Choroid plexus epithelial cell (primary cell): ENCODE data around the gene RFC5.
"Not testable (repeated sequence)": the region's sequence is repeated elsewhere in the genome, so short reads cannot be mapped to it uniquely, and the experiment has no call there.

ENCODE experiments used
- DNase-seq: peaks from one replicate; pipeline ENCODE4 v3.0.0-alpha.2; 2010; ENCODE audit warnings: low read depth
- H3K4me3 ChIP-seq: 2 replicates; pipeline ENCODE4 v1.5.1; 2011; ENCODE audit warnings: low read depth, mild to moderate bottlenecking, control low read depth, low read length, moderate library complexity
- TF ChIP-seq, protein P1 (sequence below): conservative IDR thresholded peaks from 2 replicates; pipeline ENCODE4 v1.5.1; 2011; ENCODE audit warnings: low read depth, mild to moderate bottlenecking, control low read depth, inconsistent platforms, low read length, moderate library complexity

The RFC5 gene

DNA sequence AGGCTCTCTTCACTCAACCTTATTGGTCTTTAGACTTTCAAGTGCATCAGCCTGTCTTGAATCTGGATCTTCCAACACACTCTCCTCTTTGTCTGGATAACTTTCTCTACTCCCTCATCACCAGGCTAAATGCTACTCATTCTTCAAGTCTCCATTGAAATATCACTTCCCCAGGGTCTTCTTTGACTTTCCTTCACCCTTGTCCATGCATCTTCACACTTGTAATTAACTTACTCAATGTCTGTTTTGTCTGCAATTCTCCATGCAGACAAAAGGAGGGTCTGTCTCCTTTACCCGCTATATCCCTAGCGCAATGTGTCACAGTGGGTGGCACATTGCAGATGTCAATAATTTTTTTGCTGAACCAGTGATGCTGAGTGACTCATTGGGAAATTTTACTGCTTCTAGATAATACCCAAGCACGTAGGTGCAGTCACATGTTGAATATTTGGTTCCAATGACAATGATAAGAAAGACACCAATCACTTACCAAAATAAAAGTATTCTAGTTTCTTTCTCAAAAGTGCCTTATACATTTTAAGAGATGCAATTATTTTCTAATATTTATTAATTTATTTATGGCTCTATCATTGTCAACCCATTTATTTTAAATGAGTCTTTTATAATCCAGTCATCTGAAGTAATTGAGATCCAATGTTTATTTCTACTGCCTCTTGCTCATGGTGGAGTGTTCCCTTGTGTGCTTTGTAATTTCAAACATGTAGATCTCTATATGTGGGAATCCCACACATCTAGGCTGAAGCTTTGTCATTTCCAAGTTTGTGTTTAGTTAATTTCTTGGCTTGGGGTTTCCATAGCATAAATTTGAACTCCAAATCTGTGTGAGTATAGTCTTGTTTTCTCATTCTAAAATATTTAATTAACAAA is 21.7 kb upstream of the RFC5 start:
- no peak for DNase-seq
- no peak overlapping the region for H3K4me3 ChIP-seq
- TF ChIP-seq, protein P1, sequence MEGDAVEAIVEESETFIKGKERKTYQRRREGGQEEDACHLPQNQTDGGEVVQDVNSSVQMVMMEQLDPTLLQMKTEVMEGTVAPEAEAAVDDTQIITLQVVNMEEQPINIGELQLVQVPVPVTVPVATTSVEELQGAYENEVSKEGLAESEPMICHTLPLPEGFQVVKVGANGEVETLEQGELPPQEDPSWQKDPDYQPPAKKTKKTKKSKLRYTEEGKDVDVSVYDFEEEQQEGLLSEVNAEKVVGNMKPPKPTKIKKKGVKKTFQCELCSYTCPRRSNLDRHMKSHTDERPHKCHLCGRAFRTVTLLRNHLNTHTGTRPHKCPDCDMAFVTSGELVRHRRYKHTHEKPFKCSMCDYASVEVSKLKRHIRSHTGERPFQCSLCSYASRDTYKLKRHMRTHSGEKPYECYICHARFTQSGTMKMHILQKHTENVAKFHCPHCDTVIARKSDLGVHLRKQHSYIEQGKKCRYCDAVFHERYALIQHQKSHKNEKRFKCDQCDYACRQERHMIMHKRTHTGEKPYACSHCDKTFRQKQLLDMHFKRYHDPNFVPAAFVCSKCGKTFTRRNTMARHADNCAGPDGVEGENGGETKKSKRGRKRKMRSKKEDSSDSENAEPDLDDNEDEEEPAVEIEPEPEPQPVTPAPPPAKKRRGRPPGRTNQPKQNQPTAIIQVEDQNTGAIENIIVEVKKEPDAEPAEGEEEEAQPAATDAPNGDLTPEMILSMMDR = no peak

DNA sequence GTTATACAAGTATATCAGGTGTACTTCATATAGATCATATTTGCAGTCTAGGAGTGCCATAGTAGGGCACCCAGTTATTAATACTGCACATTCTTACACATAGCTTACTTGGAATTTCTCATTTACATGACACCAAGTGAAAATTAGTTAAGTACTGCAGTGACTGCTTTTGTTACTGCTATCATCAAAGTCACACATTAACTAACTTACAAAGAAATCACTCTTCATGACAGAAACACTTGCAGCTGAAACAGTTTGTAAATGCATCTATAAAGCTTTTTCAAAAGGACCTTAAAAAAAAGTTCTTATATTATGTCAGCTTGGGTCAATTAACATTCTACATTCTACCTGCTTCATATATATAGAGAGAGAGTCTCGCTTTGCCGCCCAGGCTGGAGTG is 17.8 kb upstream of the RFC5 start:
- H3K4me3 ChIP-seq = no peak overlapping the region
- TF ChIP-seq, protein P1 = no peak
- no peak for DNase-seq

DNA sequence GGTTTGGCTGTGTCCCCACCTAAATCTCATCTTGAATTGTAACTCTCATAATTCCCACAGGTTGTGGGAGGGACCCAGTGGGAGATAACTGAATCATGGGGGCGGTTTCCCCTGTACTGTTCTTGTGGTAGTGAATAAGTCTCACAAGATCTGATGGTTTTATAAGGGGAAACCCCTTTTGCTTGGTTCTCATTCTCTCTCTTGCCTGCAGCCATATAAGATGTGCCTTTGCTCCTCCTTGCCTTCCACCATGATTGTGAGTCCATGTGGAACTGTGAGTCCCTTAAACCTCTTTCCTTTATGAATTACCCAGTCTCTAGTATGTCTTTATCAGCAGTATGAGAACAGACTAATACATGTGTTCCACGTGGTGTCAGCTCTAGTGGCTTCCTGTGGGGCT is 16.7 kb upstream of the RFC5 start:
- DNase-seq = not testable (repeated sequence)

DNA sequence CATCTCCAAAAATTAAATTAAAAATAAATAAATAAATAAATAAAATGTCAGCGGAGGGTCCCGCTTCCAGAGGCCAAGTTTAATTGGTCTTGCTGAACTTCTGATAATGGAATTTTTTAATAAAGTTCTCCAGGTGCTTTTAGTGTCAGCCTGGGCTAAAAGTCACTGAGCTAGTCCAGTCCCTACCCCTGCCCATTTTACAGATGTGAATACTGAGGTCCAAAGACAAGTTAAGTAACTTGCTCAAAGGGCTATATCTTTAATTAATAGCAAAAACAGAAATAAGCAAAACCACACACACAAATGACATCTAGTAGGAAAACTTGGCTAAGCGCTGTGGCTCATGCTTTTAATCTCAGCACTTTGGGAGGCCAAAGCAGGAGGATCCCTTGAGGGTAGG is 5.6 kb upstream of the RFC5 start:
- H3K4me3 ChIP-seq = no peak overlapping the region
- DNase-seq = no peak
- TF ChIP-seq, protein P1 = no peak

More for the DNA sequence above, 16.7 kb upstream of the RFC5 start:
- not testable (repeated sequence) for H3K4me3 ChIP-seq

DNA sequence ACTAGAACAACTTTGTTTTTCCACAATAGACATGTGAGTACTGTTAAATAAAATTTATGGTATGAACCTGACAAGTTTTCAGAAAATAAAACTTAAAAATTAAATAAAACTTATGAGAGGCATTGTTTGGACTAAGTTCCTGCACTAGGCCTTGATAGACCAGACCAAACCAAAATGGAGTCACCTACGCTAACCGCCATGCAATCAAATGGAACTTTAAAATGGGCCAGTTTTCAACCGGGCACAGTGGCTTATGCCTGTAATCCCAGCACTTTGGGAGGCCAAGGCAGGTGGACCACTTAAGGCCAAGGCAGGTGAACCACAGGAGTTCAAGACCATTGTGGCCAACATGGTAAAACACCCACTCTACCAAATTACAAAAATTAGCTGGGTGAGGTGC is 5.1 kb upstream of the RFC5 start:
- no peak for DNase-seq
- TF ChIP-seq, protein P1 = no peak
- no peak overlapping the region for H3K4me3 ChIP-seq

DNA sequence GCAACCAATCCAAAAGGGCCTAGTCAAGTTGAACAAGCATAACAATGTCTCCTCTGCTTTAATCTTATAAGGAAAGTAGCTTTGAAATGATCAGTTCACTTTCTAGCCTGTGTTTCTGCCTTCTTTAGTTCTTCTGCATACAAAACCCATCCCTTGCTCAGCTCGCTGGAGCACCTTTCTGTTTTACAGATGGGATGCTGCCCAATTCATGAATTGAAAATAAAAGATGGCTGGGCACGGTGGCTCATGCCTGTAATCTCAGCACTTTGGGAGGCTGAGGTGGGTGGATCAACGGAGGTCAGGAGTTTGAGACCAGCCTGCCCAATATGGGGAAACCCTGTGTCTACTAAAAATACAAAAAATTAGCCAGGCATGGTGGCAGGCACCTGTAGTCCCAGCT is 4.5 kb upstream of the RFC5 start:
- no peak overlapping the region for H3K4me3 ChIP-seq
- TF ChIP-seq, protein P1 = no peak
- DNase-seq = no peak

DNA sequence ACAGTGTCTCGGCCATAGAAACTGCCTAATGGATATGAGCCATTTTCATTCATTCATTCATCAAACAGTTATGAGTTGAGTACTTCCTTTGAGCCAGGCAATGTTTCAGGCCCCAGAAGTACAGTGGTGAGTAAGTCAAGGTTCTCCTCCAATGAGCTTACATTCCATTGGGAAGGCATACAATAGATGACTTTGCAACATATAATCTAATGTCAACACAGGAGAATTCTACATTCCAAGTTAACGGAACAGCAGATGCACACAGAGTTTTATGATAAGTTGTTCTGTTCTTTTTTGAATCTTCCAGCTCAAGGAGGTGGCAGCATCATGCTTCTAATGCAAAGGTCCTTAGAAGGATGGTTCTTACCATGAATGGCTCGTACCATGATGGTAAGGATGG is 3.2 kb upstream of the RFC5 start:
- TF ChIP-seq, protein P1 = no peak
- DNase-seq = no peak

More for the DNA sequence above, 3.2 kb upstream of the RFC5 start:
- H3K4me3 ChIP-seq = no peak overlapping the region
